Endothelial cell of umbilical vein (primary cell): ENCODE data around the gene P2RX2. TPM values are rescaled to one million over a fixed set of nuclear protein-coding genes. Genes with fewer than 3 reads are reported as not detected.

ENCODE experiments used
- BruUV-seq: library from RNA; stranded (reverse); fragments of 400-500 nt; replicated peaks from 2 replicates; lab custom pipeline; 2021; lab: Mats Ljungman, UMichigan
- CTCF ChIA-PET: fragments of 300-600, 350-600 bp; sonication (Branson Sonifier 250); formaldehyde crosslinking; loops from one replicate; lab custom pipeline; 2021; ENCODE audit warnings: antibody characterized with exemption, inconsistent platforms; lab: Charles Lee
- POLR2A ChIA-PET: fragments of 300-600, 350-600 bp; sonication (Branson Sonifier 250); formaldehyde crosslinking; loops from one replicate; lab custom pipeline; 2021; ENCODE audit warnings: antibody characterized with exemption, inconsistent platforms; lab: Charles Lee
- DNase-seq: peaks from one replicate; pipeline ENCODE4 v3.0.0-alpha.2; 2011; ENCODE audit warnings: low read depth, low spot score
- FAIRE-seq: peaks from 2 replicates; lab custom pipeline; 2011; peaks lifted over from hg19 to GRCh38; lab: Jason Lieb, UNC
- H2AFZ ChIP-seq: 2 replicates; pipeline ENCODE4 v1.6.0; 2012; ENCODE audit warnings: low read depth, low read length, control low read depth, inconsistent platforms
- H3K27ac ChIP-seq: 2 replicates; pipeline ENCODE4 v1.5.1; 2011; ENCODE audit warnings: low read depth, mild to moderate bottlenecking, control low read depth, low read length, moderate library complexity; ENCODE audit not compliant: insufficient read depth
- H3K27me3 ChIP-seq, 2 experiments: 2 replicates each; pipeline versions ENCODE4 v1.6.0 to v1.6.1; 2011; ENCODE audit warnings: low read length in 2 of 2, mixed read lengths in 1 of 2; ENCODE audit not compliant: control insufficient read depth in 2 of 2, insufficient read depth in 2 of 2
- H3K36me3 ChIP-seq, 2 experiments: 2 replicates in 1 of 2; 3 replicates in 1 of 2; pipeline ENCODE4 v1.5.1; 2011; ENCODE audit warnings: low read length in 2 of 2, mild to moderate bottlenecking in 1 of 2, moderate library complexity in 1 of 2; ENCODE audit not compliant: control insufficient read depth in 2 of 2, insufficient read depth in 2 of 2; ENCODE audit errors: extremely low read depth in 1 of 2
- H3K4me1 ChIP-seq: 3 replicates; pipeline ENCODE4 v1.5.1; 2011; ENCODE audit warnings: mild to moderate bottlenecking, low read length; ENCODE audit not compliant: control insufficient read depth, insufficient read depth; ENCODE audit errors: extremely low read depth
- H3K4me2 ChIP-seq: 2 replicates; pipeline ENCODE4 v1.6.1; 2011; ENCODE audit warnings: low read length, control low read depth, mixed read lengths; ENCODE audit not compliant: insufficient read depth
- H3K4me3 ChIP-seq, 3 experiments: fragments of 200-600 bp in 1 of 3; sonication (generic), shearing (Covaris generic) in 1 of 3; replicated peaks in 1 of 3; 2 replicates each; pipeline ENCODE4 v1.5.1; 2011 to 2016; ENCODE audit warnings: control low read depth in 3 of 3, low read length in 3 of 3, mild to moderate bottlenecking in 2 of 3, inconsistent platforms in 1 of 3, low read depth in 1 of 3, moderate library complexity in 1 of 3; ENCODE audit not compliant: insufficient read depth in 1 of 3
- H3K79me2 ChIP-seq: 2 replicates; pipeline ENCODE4 v1.6.0; 2012; ENCODE audit warnings: low read length, inconsistent platforms; ENCODE audit not compliant: control insufficient read depth, insufficient read depth
- H3K9ac ChIP-seq: replicated peaks from 2 replicates; pipeline ENCODE3; 2011; ENCODE audit warnings: low read length, control low read depth; ENCODE audit not compliant: insufficient read depth; ENCODE audit errors: extremely low read depth
- H3K9me1 ChIP-seq: replicated peaks from 3 replicates; pipeline ENCODE4 v1.6.0; 2011; ENCODE audit warnings: mild to moderate bottlenecking, low read length; ENCODE audit not compliant: control insufficient read depth, insufficient read depth; ENCODE audit errors: extremely low read depth
- H3K9me3 ChIP-seq: replicated peaks from 2 replicates; pipeline ENCODE4 v1.5.1; 2012; ENCODE audit warnings: low read length, inconsistent platforms; ENCODE audit not compliant: control insufficient read depth, insufficient read depth
- H4K20me1 ChIP-seq: replicated peaks from 2 replicates; pipeline ENCODE3; 2011; ENCODE audit warnings: mild to moderate bottlenecking, low read length; ENCODE audit not compliant: control insufficient read depth, insufficient read depth; ENCODE audit errors: extremely low read depth
- CTCF ChIP-seq, 2 donors: IDR thresholded peaks; 1 replicate in 1 of 2; 2 replicates in 1 of 2; pipeline ENCODE4 v1.5.1; 2011; ENCODE audit warnings: low read length in 2 of 2, mild to moderate bottlenecking in 2 of 2, moderate library complexity in 2 of 2, control low read depth in 1 of 2, inconsistent platforms in 1 of 2, low read depth in 1 of 2; ENCODE audit not compliant: insufficient read depth in 1 of 2; ENCODE audit errors: extremely low read depth in 1 of 2
- EZH2 ChIP-seq: IDR thresholded peaks from 2 replicates; pipeline ENCODE4 v1.6.1; 2012; ENCODE audit warnings: borderline replicate concordance, low read depth, mild to moderate bottlenecking, moderate library complexity, low read length, inconsistent platforms; ENCODE audit not compliant: severe bottlenecking
- FOS ChIP-seq: IDR thresholded peaks from 2 replicates; pipeline ENCODE4 v1.6.1; 2011; ENCODE audit warnings: mild to moderate bottlenecking, low read length, moderate library complexity, borderline replicate concordance; ENCODE audit not compliant: insufficient read depth
- GATA2 ChIP-seq: IDR thresholded peaks from 2 replicates; pipeline ENCODE4 v1.7.0; 2011; ENCODE audit warnings: low read depth, mild to moderate bottlenecking, moderate library complexity, mixed read lengths, low read length; ENCODE audit not compliant: insufficient read length, insufficient read depth
- MAX ChIP-seq: IDR thresholded peaks from 2 replicates; pipeline ENCODE4 v1.6.1; 2011; ENCODE audit not compliant: insufficient read depth, insufficient read length
- MYC ChIP-seq: IDR thresholded peaks from one replicate; pipeline ENCODE4 v1.6.1; 2011; ENCODE audit warnings: mild to moderate bottlenecking, low read depth, low read length
- POLR2A ChIP-seq: IDR thresholded peaks from 2 replicates; pipeline ENCODE4 v1.6.1; 2012; ENCODE audit warnings: low read depth, mild to moderate bottlenecking, control low read depth, low read length
- POLR2AphosphoS5 ChIP-seq: IDR thresholded peaks from 2 replicates; pipeline ENCODE4 v1.6.1; 2012; ENCODE audit warnings: low read depth, mild to moderate bottlenecking, control low read depth, low read length, moderate library complexity; ENCODE audit not compliant: insufficient read depth
- dilution Hi-C: fragments of 300-500 bp; cut with MboI; formaldehyde crosslinking; loops from one replicate; pipeline ENCODE4 v1.15.0; 2019; ENCODE audit warnings: low sequenced_read_pairs; ENCODE audit not compliant: extremely low pct_ligation_motif_present
- intact Hi-C: fragments of 100-400 bp; cut with micrococcal nuclease; formaldehyde crosslinking; loops from one replicate; pipeline ENCODE4 v1.10.0; 2022
- polyA plus RNA-seq, 4 experiments: library from polyadenylated mRNA; depleted of rRNA in 3 of 4; stranded (reverse) in 3 of 4; unstranded in 1 of 4; fragments of >200 nt; gene quantifications; 2 replicates each; pipeline versions ENCODE4 v1.2.1 to v1.2.3, GENCODE V29; 2011 to 2012; ENCODE audit warnings: missing spikeins in 1 of 4
- total RNA-seq: library from RNA; stranded (reverse); gene quantifications from 2 replicates; pipeline ENCODE4 v1.2.3, GENCODE V29; 2021

The P2RX2 gene
- total and polyA plus RNA-seq, 2 donors (not counting 3 experiments of a cell fraction or from before 2014, with no cell fraction given): not detected

- BruUV-seq: no TSS peak
- H3K79me2 ChIP-seq: no peaks in the 10 kb centered on the region
- H3K9ac ChIP-seq: no peak overlapping the region
- peaks cover 3% of the 10 kb centered on the region for H3K4me1 ChIP-seq
- dilution Hi-C loops: no loop called here
- peaks cover 3 to 26% of the 10 kb centered on the region in 2 experiments for H3K36me3 ChIP-seq
- CTCF ChIA-PET: no interaction called here
- no peaks in the 10 kb centered on the region for H3K27me3 ChIP-seq
- POLR2A ChIA-PET: no interaction called here
- no peaks in the 10 kb centered on the region for H3K9me1 ChIP-seq
- no peaks in the 10 kb centered on the region for H4K20me1 ChIP-seq
- no peaks in the 10 kb centered on the region for H3K9me3 ChIP-seq
- H3K4me2 ChIP-seq: no peak overlapping the region
- FAIRE-seq (no peak), DNase-seq (no peak)
- no peak for TF ChIP-seq MAX
- H3K27ac ChIP-seq: no peak overlapping the region
- H2AFZ ChIP-seq: no peak overlapping the region
- no peak overlapping the region for H3K4me3 ChIP-seq
- intact Hi-C loops: no loop called here
Measured at GRCh38 chr12:132665794-132666193, 47.2 kb downstream of the P2RX2 start.

- H3K4me3 ChIP-seq: no peak overlapping the region
- H3K9me3 ChIP-seq: no peaks in the 10 kb centered on the region
- no peaks in the 10 kb centered on the region for H3K79me2 ChIP-seq
- BruUV-seq: no TSS peak
- dilution Hi-C loops: no loop called here
- no peak overlapping the region for H2AFZ ChIP-seq
- H3K36me3 ChIP-seq: peaks cover 3 to 28% of the 10 kb centered on the region in 2 experiments
- no peak overlapping the region for H3K9ac ChIP-seq
- intact Hi-C loops: no loop called here
- no peak for FAIRE-seq
- ChIA-PET CTCF (interaction anchor here (1.6 kb wide), 1 partner anchor 54 kb away, joined by 3 read pairs; no protein-coding TSS in a partner anchor), POLR2A (no interaction called here)
- H4K20me1 ChIP-seq: no peaks in the 10 kb centered on the region
- H3K27ac ChIP-seq: no peak overlapping the region
- no peak for TF ChIP-seq EZH2
- TF ChIP-seq MYC: no peak
- TF ChIP-seq MAX: no peak
- TF ChIP-seq POLR2A: no peak
- no peak for TF ChIP-seq CTCF (IDR thresholded peaks at IDR 0.05; ENCODE audit: extremely low read depth in 1 of 2, insufficient read depth in 1 of 2, low read depth in 1 of 2, low read length in 2 of 2)
- TF ChIP-seq FOS: no peak
- TF ChIP-seq GATA2: no peak
- TF ChIP-seq POLR2AphosphoS5: no peak
- no peaks in the 10 kb centered on the region for H3K27me3 ChIP-seq
- H3K4me1 ChIP-seq: peaks cover 3% of the 10 kb centered on the region
- no peaks in the 10 kb centered on the region for H3K9me1 ChIP-seq
- H3K4me2 ChIP-seq: no peak overlapping the region
- DNase-seq: no peak
Measured at GRCh38 chr12:132668191-132669088, 49.9 kb downstream of the P2RX2 start.
